ENCODE measurements around the gene SPAG16. TPM values are rescaled to one million over a fixed set of nuclear protein-coding genes. Genes with fewer than 3 reads are reported as not detected.
"Not testable (repeated sequence)": the region's sequence is repeated elsewhere in the genome, so short reads cannot be mapped to it uniquely, and the experiment has no call there.

Gene SPAG16
- total RNA-seq, 1 experiment from 2014 or later, result 16.6 TPM

GRCh38 chr2:213545481-213545880 is 261.2 kb downstream of the SPAG16 start:
- DNase-seq (ENCODE audit: low read depth), result no peak

GRCh38 chr2:213545964-213546475 is 261.8 kb downstream of the SPAG16 start:
- DNase-seq (ENCODE audit: low read depth), result no peak

GRCh38 chr2:213551526-213551925 is 267.3 kb downstream of the SPAG16 start:
- DNase-seq (ENCODE audit: low read depth), result no peak

- DNase-seq (ENCODE audit: low read depth), result no peak
Measured at GRCh38 chr2:213559053-213559452, 274.8 kb downstream of the SPAG16 start.

- no peak for DNase-seq (ENCODE audit: low read depth)
Measured at GRCh38 chr2:213561759-213562158, 277.5 kb downstream of the SPAG16 start.

GRCh38 chr2:213562539-213563180 is 278.4 kb downstream of the SPAG16 start:
- DNase-seq (ENCODE audit: low read depth), result no peak

GRCh38 chr2:213566846-213567245 is 282.6 kb downstream of the SPAG16 start:
- no peak for DNase-seq (ENCODE audit: low read depth)

- DNase-seq (ENCODE audit: low read depth), result no peak
Measured at GRCh38 chr2:213609570-213610170, 325.4 kb downstream of the SPAG16 start.

- DNase-seq (ENCODE audit: low read depth), result no peak
Measured at GRCh38 chr2:213627054-213627710, 342.9 kb downstream of the SPAG16 start.

- DNase-seq (ENCODE audit: low read depth), result no peak
Measured at GRCh38 chr2:213627835-213628460, 343.7 kb downstream of the SPAG16 start.

GRCh38 chr2:213640738-213641425 is 356.6 kb downstream of the SPAG16 start:
- no peak for DNase-seq (ENCODE audit: low read depth)

- DNase-seq (ENCODE audit: low read depth), result no peak
Measured at GRCh38 chr2:213644926-213645325, 360.7 kb downstream of the SPAG16 start.

- DNase-seq (ENCODE audit: low read depth), result no peak
Measured at GRCh38 chr2:213649176-213649575, 364.9 kb downstream of the SPAG16 start.

GRCh38 chr2:213664817-213665216 is 380.6 kb downstream of the SPAG16 start:
- no peak for DNase-seq (ENCODE audit: low read depth)

- DNase-seq (ENCODE audit: low read depth), result no peak
Measured at GRCh38 chr2:213669657-213670056, 385.4 kb downstream of the SPAG16 start.

- DNase-seq (ENCODE audit: low read depth), result no peak
Measured at GRCh38 chr2:213678437-213679218, 394.4 kb downstream of the SPAG16 start.

- no peak for DNase-seq (ENCODE audit: low read depth)
Measured at GRCh38 chr2:213679894-213680293, 395.6 kb downstream of the SPAG16 start.

- DNase-seq (ENCODE audit: low read depth), result no peak
Measured at GRCh38 chr2:213682276-213682675, 398.0 kb downstream of the SPAG16 start.

GRCh38 chr2:213688133-213688532 is 403.9 kb downstream of the SPAG16 start:
- no peak for DNase-seq (ENCODE audit: low read depth)

GRCh38 chr2:213688825-213689224 is 404.6 kb downstream of the SPAG16 start:
- DNase-seq (ENCODE audit: low read depth), result not testable (repeated sequence)

GRCh38 chr2:213689585-213689984 is 405.3 kb downstream of the SPAG16 start:
- DNase-seq (ENCODE audit: low read depth), result no peak
